Stimulated activated effector memory CD8-positive, alpha-beta T cell treated with anti-CD3 and anti-CD28 coated beads, Interleukin-12 subunit alpha, Interleukin-12 subunit beta, amount 100 ng/mL, for 72 hours (primary cell): ENCODE data around the gene CCT6A.
"Not testable (repeated sequence)": the region's sequence is repeated elsewhere in the genome, so short reads cannot be mapped to it uniquely, and the experiment has no call there.

Source experiments
- ATAC-seq: fragments of 150-1000 bp; cut with Tn5 transposase; 2 replicates; pipeline ENCODE4 v1.10.0; 2021
- DNase-seq, 2 donors: peaks; one replicate each; pipeline ENCODE4 v3.0.0; 2021 to 2022; ENCODE audit warnings: low spot score in 2 of 2
- H3K27ac Mint-ChIP-seq: one replicate; pipeline ENCODE4 v1.8.0; 2022; ENCODE audit warnings: mild to moderate bottlenecking, mixed read lengths
- H3K36me3 Mint-ChIP-seq: one replicate; pipeline ENCODE4 v1.8.0; 2022; ENCODE audit warnings: mild to moderate bottlenecking, mixed read lengths
- H3K4me1 Mint-ChIP-seq: one replicate; pipeline ENCODE4 v1.8.0; 2022; ENCODE audit warnings: mixed read lengths
- H3K4me3 Mint-ChIP-seq: one replicate; pipeline ENCODE4 v1.8.0; 2022; ENCODE audit warnings: mild to moderate bottlenecking, mixed read lengths
- H3K9me3 Mint-ChIP-seq: one replicate; pipeline ENCODE4 v1.8.0; 2022; ENCODE audit warnings: mixed read lengths

The CCT6A gene, protein sequence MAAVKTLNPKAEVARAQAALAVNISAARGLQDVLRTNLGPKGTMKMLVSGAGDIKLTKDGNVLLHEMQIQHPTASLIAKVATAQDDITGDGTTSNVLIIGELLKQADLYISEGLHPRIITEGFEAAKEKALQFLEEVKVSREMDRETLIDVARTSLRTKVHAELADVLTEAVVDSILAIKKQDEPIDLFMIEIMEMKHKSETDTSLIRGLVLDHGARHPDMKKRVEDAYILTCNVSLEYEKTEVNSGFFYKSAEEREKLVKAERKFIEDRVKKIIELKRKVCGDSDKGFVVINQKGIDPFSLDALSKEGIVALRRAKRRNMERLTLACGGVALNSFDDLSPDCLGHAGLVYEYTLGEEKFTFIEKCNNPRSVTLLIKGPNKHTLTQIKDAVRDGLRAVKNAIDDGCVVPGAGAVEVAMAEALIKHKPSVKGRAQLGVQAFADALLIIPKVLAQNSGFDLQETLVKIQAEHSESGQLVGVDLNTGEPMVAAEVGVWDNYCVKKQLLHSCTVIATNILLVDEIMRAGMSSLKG

DNA sequence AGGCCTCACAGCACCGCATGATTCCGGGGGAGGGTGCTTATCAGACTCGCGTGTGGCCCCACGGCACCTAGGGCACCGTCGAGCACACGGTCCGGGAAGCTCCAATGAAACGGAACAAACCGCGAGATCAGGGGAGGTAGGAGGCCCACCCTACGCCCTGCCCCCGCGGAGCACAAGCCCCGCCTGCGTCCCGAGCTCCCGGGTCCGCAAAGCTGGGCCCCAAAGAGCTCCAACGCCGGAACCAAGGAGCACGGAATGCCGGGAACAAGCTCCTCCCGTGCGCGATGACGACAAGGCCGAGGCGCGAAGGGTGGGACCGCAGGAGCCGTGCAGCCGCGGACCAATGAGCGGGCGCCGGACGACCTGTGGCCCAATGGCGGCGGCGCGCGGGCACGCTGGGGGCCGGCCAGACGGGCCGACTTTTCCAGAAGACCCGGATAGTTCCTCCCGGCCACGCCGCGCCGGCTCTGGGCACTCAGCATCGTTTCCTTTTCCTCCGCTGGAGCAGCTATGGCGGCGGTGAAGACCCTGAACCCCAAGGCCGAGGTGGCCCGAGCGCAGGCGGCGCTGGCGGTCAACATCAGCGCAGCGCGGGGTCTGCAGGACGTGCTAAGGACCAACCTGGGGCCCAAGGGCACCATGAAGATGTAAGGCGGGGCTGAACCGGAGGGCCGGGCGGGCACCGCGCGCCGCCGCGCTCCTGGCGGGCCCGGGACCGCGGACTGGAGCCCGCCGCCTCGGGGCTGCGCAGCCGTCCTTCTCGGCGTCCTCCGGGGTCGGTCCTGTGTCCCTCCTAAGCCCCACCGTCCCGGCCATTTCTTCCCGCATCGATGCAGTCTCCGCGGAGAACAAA, at the start of gene CCT6A, which contains the start of gene PSPH:
TSS of gene CCT6A (plus strand) at position 427 of the 853 bp plus-strand sequence. CDS start at position 511, 84 bp downstream.
TSS of gene PSPH (minus strand) at position 106 of the 853 bp plus-strand sequence. CDS start 30,232 bp downstream, outside the sequence.
- ATAC-seq: peak; percentile 96
- Mint-ChIP-seq H3K4me1 (peaks cover 16% of the 10 kb centered on the region), H3K27ac (peak within 1 kb of the TSS; percentile 88), H3K36me3 (peaks cover 57% of the 10 kb centered on the region), H3K9me3 (no peaks in the 10 kb centered on the region), H3K4me3 (peak within 1 kb of the TSS; percentile 82)
- peak; percentile 85 to 95 for DNase-seq

DNA sequence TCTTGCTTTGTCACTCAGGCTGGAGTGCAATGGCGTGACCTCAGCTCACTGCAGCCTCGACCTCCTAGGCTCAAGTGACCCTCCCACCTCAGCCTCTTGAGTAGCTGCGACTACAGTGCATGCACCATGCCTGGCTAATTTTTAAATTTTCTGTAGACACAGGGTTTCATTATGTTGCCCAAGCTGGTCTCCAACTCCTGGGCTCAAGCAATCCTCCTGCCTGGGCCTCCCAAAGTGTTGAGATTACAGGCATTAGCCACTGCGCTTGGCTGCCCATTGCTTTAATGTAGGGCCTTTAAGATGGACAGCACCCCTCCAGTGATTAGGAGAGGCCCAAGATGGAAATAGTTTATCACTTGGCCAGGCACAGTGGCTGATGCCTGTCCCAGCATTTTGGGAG, 47.8 kb upstream of the CCT6A start:
- peaks cover 16% of the 10 kb centered on the region for H3K36me3 Mint-ChIP-seq
- ATAC-seq: no peak
- no peak overlapping the region for H3K27ac Mint-ChIP-seq
- H3K4me1 Mint-ChIP-seq: peaks cover 13% of the 10 kb centered on the region
- no peaks in the 10 kb centered on the region for H3K9me3 Mint-ChIP-seq
- no peak overlapping the region for H3K4me3 Mint-ChIP-seq
- no peak for DNase-seq

DNA sequence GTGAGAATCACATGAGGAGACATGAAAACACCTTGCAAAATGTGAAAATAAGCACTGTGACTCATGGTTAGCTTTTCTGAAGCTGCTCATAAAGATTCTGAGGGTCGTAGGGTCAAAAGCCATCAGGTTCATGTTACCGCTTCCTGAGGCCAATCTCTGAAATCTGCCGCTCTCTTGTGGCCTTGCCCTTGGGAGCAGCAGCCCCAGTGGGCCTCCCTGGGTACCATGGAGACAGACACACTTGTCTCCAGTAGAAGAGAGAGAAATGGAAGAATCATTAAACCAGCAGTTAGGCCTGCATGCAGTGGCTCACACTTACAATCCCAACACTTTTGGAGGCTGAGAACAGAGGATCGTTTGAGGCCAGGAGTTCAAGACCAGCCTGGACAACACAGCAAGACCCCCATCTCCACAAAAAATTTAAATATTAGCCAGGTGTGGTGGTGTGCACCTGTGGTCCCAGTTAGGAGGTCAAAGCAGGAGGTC, 44.4 kb upstream of the CCT6A start:
- no peak for DNase-seq
- H3K27ac Mint-ChIP-seq: no peak overlapping the region
- peak; percentile 62 for ATAC-seq
- peaks cover 4% of the 10 kb centered on the region for H3K4me1 Mint-ChIP-seq
- H3K9me3 Mint-ChIP-seq: no peaks in the 10 kb centered on the region
- H3K36me3 Mint-ChIP-seq: peaks cover 14% of the 10 kb centered on the region
- no peak overlapping the region for H3K4me3 Mint-ChIP-seq

DNA sequence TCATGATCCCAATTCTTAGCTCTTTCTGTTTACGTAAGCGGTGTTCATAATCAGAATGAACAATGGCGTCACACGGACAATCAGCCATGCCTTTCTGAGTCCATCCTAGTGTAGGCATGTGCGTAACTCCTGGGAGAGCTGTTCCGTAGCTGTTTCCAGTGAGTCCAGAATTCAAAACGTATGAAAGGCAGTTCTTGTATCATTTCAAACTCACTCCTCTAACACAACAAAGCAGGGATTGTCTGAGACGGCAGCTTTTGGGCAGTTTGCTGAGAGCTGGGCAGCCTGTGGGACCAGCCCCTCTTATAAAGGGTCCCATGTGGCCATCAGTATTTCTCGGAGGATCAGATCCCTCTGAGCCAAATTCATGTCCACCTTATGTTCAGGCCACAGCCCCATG, 43.7 kb upstream of the CCT6A start:
- DNase-seq: no peak
- ATAC-seq: no peak
- Mint-ChIP-seq H3K36me3 (peaks cover 15% of the 10 kb centered on the region), H3K9me3 (no peaks in the 10 kb centered on the region), H3K4me1 (peaks cover 4% of the 10 kb centered on the region), H3K4me3 (no peak overlapping the region), H3K27ac (no peak overlapping the region)

DNA sequence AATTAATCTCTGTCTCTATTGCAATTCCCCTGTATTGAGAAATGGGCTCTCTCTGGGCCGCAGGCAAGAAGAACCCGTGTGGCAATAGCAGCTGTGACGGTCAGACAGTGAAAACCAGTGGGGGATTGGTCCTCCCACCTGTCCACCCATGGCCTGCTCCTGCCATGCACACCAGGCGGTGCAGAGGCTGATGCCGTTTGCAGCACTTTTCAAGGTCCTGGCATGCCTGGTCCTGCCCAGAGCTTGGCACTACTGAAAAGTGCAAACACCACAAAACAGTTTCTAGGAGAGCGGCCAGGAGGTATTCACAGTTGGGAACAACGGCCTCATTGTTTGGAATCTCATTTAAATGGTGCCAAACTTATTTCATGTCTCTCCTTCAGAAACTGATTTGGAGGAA, 41.9 kb upstream of the CCT6A start:
- H3K36me3 Mint-ChIP-seq: peaks cover 23% of the 10 kb centered on the region
- ATAC-seq: no peak
- DNase-seq: no peak
- peaks cover 2% of the 10 kb centered on the region for H3K4me1 Mint-ChIP-seq
- H3K9me3 Mint-ChIP-seq: no peaks in the 10 kb centered on the region
- no peak overlapping the region for H3K4me3 Mint-ChIP-seq
- no peak overlapping the region for H3K27ac Mint-ChIP-seq

DNA sequence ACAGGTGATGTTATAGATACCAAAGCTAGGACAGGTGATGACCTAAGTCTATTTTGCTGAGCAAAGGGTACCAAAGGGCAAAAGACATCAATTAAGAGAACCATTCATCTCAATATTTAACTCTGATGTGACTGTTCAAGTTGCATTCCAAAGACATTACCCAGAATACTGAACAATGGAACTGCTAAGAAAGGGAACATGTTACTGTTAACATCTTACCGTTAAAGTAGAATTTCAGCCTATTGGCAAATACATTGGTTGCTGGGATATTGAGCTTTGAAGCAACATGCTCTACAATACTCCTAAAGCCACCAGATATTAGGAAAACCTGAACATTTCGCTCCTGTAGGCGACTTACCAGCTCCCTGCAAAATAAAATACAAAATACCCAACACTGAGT, 34.5 kb upstream of the CCT6A start:
- H3K36me3 Mint-ChIP-seq: peaks cover 62% of the 10 kb centered on the region
- not testable (repeated sequence) for ATAC-seq, H3K4me1 Mint-ChIP-seq, H3K27ac Mint-ChIP-seq, H3K9me3 Mint-ChIP-seq, H3K4me3 Mint-ChIP-seq, DNase-seq

DNA sequence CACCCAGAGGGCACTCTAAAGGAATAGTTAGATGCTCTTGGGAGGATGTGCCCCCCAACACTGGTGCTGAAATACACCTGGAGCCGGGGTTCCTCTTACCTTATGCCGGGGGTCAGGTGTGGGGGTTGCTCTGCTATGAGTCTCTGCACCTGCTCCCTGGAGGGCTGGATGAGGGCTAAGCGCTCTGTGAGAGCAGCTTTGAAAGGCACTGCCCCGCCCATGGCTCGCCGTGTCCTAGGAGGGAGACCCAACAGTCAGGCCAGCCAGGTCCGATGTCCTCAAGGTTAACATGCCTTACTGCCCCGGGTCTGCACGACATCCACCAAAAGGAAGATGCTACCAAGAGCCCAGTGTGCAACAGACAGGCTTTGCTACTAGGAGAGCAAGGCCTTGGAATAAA, 32.1 kb upstream of the CCT6A start:
- DNase-seq (no peak), ATAC-seq (no peak)
- no peaks in the 10 kb centered on the region for H3K9me3 Mint-ChIP-seq
- peaks cover 51% of the 10 kb centered on the region for H3K36me3 Mint-ChIP-seq
- H3K27ac Mint-ChIP-seq: no peak overlapping the region
- H3K4me3 Mint-ChIP-seq: no peak overlapping the region
- H3K4me1 Mint-ChIP-seq: no peaks in the 10 kb centered on the region

DNA sequence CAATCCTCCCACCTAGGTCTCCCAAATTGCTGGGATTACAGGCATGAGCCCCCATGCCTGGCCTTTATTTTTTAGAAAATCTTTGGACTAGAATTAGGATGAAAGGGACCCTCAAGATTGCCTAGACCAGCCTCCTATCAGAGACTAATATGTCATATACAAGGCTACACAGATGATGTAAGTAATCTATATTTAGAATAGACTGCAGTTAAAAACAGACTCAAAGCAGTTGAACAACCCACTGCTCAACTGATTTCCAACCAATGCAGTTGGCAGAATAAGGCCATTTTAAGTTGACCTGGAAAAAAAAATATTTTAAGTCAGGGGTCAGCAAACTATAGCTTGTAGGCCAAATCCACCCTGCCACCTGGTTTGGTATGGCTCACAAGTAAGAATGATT, 28.1 kb upstream of the CCT6A start:
- no peak for DNase-seq

DNA sequence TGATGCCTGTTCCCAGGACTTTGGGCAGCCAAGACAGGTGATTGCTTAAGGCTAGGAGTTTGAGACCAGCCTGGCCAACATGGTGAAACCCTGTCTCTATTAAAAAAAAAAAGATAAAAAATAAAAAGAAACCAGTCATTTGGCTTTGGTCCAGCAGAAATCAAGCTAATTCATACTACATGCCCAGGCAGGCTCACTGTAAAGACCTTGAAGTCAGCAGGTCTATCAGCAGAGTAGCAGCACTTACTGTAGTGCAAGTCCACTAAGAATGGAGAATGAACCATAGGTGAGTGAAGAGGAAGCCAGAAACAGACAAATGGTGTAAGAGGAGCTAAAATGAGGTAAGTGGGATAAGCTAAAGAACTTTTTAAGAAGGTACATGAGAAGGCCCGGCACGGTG, 25.0 kb upstream of the CCT6A start:
- ATAC-seq (no peak), DNase-seq (no peak)
- Mint-ChIP-seq H3K4me3 (no peak overlapping the region), H3K4me1 (no peaks in the 10 kb centered on the region), H3K9me3 (no peaks in the 10 kb centered on the region), H3K36me3 (peaks cover 7% of the 10 kb centered on the region), H3K27ac (no peak overlapping the region)

More for the DNA sequence above, 28.1 kb upstream of the CCT6A start:
- no peak overlapping the region for H3K4me3 Mint-ChIP-seq
- H3K36me3 Mint-ChIP-seq: peaks cover 31% of the 10 kb centered on the region
- no peaks in the 10 kb centered on the region for H3K9me3 Mint-ChIP-seq
- H3K4me1 Mint-ChIP-seq: no peaks in the 10 kb centered on the region
- ATAC-seq: no peak
- no peak overlapping the region for H3K27ac Mint-ChIP-seq

DNA sequence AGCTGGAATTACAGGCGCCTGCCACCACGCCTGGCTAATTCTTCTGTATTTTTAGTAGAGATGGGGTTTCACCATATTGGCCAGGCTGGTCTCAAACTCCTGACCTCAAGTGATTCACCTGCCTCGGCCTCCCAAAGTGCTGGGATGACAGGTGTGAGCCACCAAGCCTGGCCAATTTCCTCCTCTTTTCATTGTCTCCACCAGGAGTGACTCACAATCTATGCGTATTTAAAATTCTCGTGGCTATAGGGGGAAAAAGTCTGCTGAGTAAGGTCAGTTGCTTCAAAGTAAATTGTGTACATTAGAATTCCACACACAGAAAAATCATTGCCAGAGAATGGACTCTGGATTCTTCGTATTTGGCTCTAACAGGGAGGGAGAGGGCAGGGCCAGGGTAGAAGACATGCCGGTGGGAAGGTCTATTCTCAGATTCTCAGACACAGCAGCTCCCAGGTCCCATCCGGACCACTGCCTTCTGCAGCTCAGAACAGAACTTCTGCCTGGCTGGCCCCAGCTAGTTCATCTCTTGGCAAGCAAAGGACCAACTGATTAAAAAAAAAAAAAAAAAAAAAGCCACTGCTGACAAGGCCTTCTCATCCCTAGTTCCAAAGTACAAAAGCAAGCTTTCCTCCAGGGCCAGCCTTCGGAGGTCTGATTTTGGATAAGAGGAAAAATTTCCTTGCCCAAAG, 22.5 kb upstream of the CCT6A start:
- Mint-ChIP-seq H3K36me3 (peaks cover 7% of the 10 kb centered on the region), H3K4me3 (no peak overlapping the region), H3K9me3 (no peaks in the 10 kb centered on the region), H3K27ac (no peak overlapping the region), H3K4me1 (no peaks in the 10 kb centered on the region)
- DNase-seq (no peak), ATAC-seq (no peak)

DNA sequence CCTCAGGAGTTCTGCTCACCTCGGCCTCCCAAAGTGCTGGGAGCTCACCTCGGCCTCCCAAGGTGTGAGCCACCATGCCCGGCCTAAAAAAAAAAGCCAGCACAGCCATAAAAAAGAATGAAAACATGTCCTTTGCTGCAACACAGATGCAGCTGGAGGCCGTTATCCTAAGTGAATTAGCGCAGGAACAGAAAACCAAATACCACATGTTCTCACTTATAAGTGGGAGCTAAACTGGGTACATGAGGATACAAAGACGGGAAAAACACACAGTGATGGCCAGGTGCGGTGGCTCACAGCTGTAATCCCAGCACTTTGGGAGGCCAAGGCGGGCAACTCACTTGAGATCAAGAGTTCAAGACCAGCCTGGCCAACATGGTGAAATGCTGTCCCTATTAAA, 21.2 kb upstream of the CCT6A start:
- H3K4me1 Mint-ChIP-seq: no peaks in the 10 kb centered on the region
- no peak overlapping the region for H3K27ac Mint-ChIP-seq
- H3K36me3 Mint-ChIP-seq: peaks cover 7% of the 10 kb centered on the region
- no peaks in the 10 kb centered on the region for H3K9me3 Mint-ChIP-seq
- DNase-seq (no peak), ATAC-seq (no peak)
- H3K4me3 Mint-ChIP-seq: no peak overlapping the region

DNA sequence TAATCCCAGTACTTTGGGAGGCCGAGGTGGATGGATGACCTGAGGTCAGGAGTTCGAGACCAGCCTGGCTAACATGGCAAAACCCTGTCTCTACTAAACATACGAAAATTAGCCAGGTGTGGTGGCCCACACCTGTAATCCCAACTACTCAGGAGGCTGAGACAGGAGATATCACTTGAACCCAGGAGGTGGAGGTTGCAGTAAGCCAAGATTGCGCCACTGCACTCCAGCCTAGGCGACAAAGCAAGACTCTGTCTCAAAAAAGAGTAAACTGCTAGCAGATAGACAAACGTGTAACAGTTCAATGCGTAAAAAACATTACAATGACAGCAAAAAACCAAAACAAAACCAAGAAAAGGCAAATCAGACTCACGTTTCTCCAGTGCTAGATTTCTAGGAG, 20.0 kb upstream of the CCT6A start:
- not testable (repeated sequence) for H3K36me3 Mint-ChIP-seq, DNase-seq, H3K27ac Mint-ChIP-seq

DNA sequence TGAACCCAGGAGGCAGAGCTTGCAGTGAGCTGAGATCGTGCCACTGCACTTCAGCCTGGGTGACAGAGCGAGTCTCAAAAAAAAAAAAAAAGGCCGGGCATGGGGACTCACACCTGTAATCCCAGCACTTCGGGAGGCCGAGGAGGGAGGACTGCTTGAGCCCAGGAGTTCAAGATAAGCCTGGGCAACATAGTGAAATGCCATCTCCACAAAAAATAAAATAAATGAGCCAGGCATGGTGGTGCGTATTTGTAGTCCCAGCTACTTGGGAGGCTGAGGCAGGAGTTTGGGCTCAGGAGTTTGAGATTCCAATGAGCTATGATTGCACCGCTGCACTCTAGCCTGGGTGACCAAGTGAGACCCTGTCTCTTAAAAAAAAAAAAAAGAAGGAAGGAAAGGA, 19.0 kb upstream of the CCT6A start:
- H3K4me3 Mint-ChIP-seq: peak overlapping the region; percentile 71
- not testable (repeated sequence) for DNase-seq, H3K4me1 Mint-ChIP-seq, ATAC-seq, H3K27ac Mint-ChIP-seq, H3K9me3 Mint-ChIP-seq, H3K36me3 Mint-ChIP-seq

More for the DNA sequence above, 20.0 kb upstream of the CCT6A start:
- not testable (repeated sequence) for ATAC-seq, H3K9me3 Mint-ChIP-seq, H3K4me3 Mint-ChIP-seq, H3K4me1 Mint-ChIP-seq

DNA sequence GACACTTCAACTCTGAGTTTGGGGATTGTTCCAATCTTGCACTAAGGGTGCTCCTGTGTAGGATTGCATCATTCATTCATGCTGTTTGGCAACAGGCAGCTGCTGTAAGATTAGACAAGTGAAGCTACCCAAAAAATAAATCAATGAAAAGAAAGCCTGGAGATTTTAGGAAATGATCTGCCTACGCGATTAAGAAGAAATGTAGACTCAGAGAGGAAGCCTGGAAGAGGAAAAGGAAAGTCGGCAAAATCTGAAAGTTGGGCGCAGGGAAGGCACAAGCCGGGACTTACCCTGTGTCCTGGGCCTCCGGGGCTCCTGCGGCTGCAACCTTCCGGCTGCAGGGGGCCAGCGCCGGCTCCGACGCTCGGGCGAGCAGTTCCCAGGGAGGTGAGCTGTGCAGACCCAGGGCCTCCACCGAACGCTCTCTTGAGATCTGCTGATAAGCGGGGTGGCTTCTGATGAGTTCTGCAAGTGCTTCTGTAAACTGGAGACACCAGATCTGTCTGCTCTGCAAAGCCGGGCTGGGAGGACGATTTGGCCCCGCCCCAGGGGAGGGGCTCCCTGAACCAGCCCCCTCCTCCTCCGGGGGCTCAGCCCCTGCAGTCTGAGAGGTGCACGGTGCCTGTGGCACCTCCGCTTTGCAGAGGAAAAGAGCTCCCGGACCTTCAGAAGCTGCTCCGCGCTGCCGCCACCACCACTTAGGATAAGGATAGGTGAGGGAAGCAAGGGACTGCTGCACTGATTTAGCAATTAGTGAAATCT, 17.7 kb upstream of the CCT6A start:
- Mint-ChIP-seq H3K9me3 (no peaks in the 10 kb centered on the region), H3K27ac (no peak overlapping the region), H3K36me3 (peaks cover 1% of the 10 kb centered on the region), H3K4me1 (no peaks in the 10 kb centered on the region), H3K4me3 (peak overlapping the region; percentile 71)
- DNase-seq (peak; percentile 39 to 86), ATAC-seq (peak; percentile 93)
